ENCODE data around the gene CETN2. TPM values are rescaled to one million over a fixed set of nuclear protein-coding genes. Genes with fewer than 3 reads are reported as not detected.
A peak's percentile ranks its signal among the peaks of the same experiment; 100 is the strongest.

The CETN2 gene
- total and polyA plus RNA-seq, 2 experiments from 2014 or later: 51.7 to 74.5 TPM

DNA sequence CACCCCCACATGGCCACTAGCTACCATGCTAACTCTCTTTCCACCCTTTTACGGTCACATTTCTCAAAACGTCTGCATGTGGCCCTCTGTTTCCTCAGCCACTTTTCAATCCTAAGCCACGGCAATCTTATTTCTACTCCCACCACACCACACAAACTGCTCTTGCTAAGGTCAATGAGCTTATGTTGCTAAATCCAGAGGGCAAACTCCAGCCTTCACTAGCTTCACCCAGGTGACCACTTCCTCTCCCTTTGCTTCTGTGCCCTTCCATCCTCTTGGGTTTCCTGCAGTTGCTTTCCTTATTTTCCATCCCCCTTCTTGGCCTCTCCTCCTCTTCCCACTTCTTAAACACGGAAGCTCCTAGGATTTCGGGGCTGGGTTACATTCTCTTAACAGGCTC, 16.5 kb downstream of the CETN2 start:
- 70 to 79% methylated on average over 5 of the region's 5 CpGs for WGBS, 2 experiments (ENCODE audit: low coverage in 1 of 2, low lambda C conversion rate in 2 of 2, missing lambda C conversion rate in 2 of 2)
- in situ Hi-C loops (cut with MboI): loop anchor here (25.0 kb wide), 1 partner anchor 1052 kb away; no protein-coding TSS in a partner anchor
- no peak overlapping the region for H3K4me2 ChIP-seq (ENCODE audit: unreplicated experiment)

DNA sequence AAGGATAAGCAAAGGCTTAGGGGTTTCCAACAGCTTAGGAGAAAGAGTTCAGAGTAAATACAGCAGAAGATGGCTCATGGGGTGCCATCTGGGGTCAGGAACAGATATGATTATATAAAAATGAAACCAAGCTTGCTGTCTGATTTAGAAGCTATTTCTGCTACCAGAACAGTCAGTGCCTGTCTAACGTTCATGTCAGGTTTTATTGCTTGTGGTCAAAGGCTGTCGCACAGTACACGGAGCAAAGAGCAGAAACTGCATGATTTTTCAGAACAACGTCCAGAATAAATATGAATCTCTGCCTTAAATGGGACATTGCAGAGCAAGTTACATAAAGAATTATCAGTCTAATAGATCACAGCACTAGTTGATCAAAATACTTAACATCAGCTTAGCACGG, 17.4 kb downstream of the CETN2 start:
- WGBS, 2 experiments (ENCODE audit: low coverage in 1 of 2, low lambda C conversion rate in 2 of 2, missing lambda C conversion rate in 2 of 2): 14 to 20% methylated on average over 5 of the region's 5 CpGs
- H3K4me1 ChIP-seq (ENCODE audit: insufficient read depth): no peaks in the 10 kb centered on the region
- in situ Hi-C loops (cut with MboI): loop anchor here (25.0 kb wide), 1 partner anchor 1051 kb away; no protein-coding TSS in a partner anchor
- DNase-seq: no peak
- no peaks in the 10 kb centered on the region for H3K79me2 ChIP-seq (ENCODE audit: insufficient read depth)
- H3K9me3 ChIP-seq (ENCODE audit: low read depth): no peaks in the 10 kb centered on the region
- no peak overlapping the region for H3K9ac ChIP-seq
- H4K20me1 ChIP-seq (ENCODE audit: insufficient read depth): no peaks in the 10 kb centered on the region
- no peak overlapping the region for H2AFZ ChIP-seq
- no peak overlapping the region for H3K27ac ChIP-seq
- 0 out of 2 replicates have a peak, but pooled peaks cover 5% of the 10 kb centered on the region for H3F3A ChIP-seq (ENCODE audit: insufficient read depth)
- no peak overlapping the region for H3K4me2 ChIP-seq (ENCODE audit: unreplicated experiment)
- H3K27me3 ChIP-seq (replicated peaks; ENCODE audit: insufficient read depth): no peaks in the 10 kb centered on the region
- H3K9me2 ChIP-seq (ENCODE audit: insufficient read depth): no peaks in the 10 kb centered on the region
- TF ChIP-seq EZH2phosphoT487 (IDR thresholded peaks at IDR 0.05; ENCODE audit: insufficient read depth, low read depth) (no peak), EZH2 (IDR thresholded peaks at IDR 0.05; ENCODE audit: insufficient read depth, poor library complexity, severe bottlenecking) (no peak)
- no peak overlapping the region for H3K4me3 ChIP-seq
- no peaks in the 10 kb centered on the region for H3K36me3 ChIP-seq (ENCODE audit: low read depth)

More for the DNA sequence above, 16.5 kb downstream of the CETN2 start:
- Histone ChIP-seq H2AFZ (no peak overlapping the region), H3K9me2 (ENCODE audit: insufficient read depth) (no peaks in the 10 kb centered on the region), H3K4me1 (ENCODE audit: insufficient read depth) (peaks cover 4% of the 10 kb centered on the region; the same call in 1 of the 2 replicates), H3K9ac (no peak overlapping the region), H3K36me3 (ENCODE audit: low read depth) (no peaks in the 10 kb centered on the region), H3K4me3 (no peak overlapping the region), H3F3A (ENCODE audit: insufficient read depth) (0 out of 2 replicates have a peak, but pooled peaks cover 5% of the 10 kb centered on the region), H4K20me1 (ENCODE audit: insufficient read depth) (no peaks in the 10 kb centered on the region), H3K27ac (no peak overlapping the region), H3K27me3 (replicated peaks; ENCODE audit: insufficient read depth) (no peaks in the 10 kb centered on the region), H3K79me2 (ENCODE audit: insufficient read depth) (no peaks in the 10 kb centered on the region), H3K9me3 (ENCODE audit: low read depth) (no peaks in the 10 kb centered on the region)
- TF ChIP-seq EZH2phosphoT487 (IDR thresholded peaks at IDR 0.05; ENCODE audit: insufficient read depth, low read depth) (no peak), EZH2 (IDR thresholded peaks at IDR 0.05; ENCODE audit: insufficient read depth, poor library complexity, severe bottlenecking) (no peak)
- DNase-seq: no peak

GRCh38 chrX:152810403-152810802, 20.2 kb downstream of the CETN2 start:
- no peaks in the 10 kb centered on the region for H4K20me1 ChIP-seq (ENCODE audit: insufficient read depth)
- no peaks in the 10 kb centered on the region for H3F3A ChIP-seq (ENCODE audit: insufficient read depth)
- no peak overlapping the region for H3K27ac ChIP-seq
- no peaks in the 10 kb centered on the region for H3K4me1 ChIP-seq (ENCODE audit: insufficient read depth)
- no peaks in the 10 kb centered on the region for H3K9me3 ChIP-seq (ENCODE audit: low read depth)
- no peaks in the 10 kb centered on the region for H3K9me2 ChIP-seq (ENCODE audit: insufficient read depth)
- H3K36me3 ChIP-seq (ENCODE audit: low read depth): no peaks in the 10 kb centered on the region
- no peaks in the 10 kb centered on the region for H3K79me2 ChIP-seq (ENCODE audit: insufficient read depth)
- H2AFZ ChIP-seq: no peak overlapping the region
- no peaks in the 10 kb centered on the region for H3K27me3 ChIP-seq (replicated peaks; ENCODE audit: insufficient read depth)
- no peak overlapping the region for H3K4me3 ChIP-seq
- in situ Hi-C loops (cut with MboI): loop anchor here (25.0 kb wide), 1 partner anchor 1048 kb away; no protein-coding TSS in a partner anchor
- H3K9ac ChIP-seq: no peak overlapping the region
- DNase-seq: peak; percentile 4
- H3K4me2 ChIP-seq (ENCODE audit: unreplicated experiment): no peak overlapping the region
- TF ChIP-seq EZH2 (IDR thresholded peaks at IDR 0.05; ENCODE audit: insufficient read depth, poor library complexity, severe bottlenecking) (no peak), EZH2phosphoT487 (IDR thresholded peaks at IDR 0.05; ENCODE audit: insufficient read depth, low read depth) (no peak)
- 26 to 30% methylated on average over 4 of the region's 4 CpGs for WGBS, 2 experiments (ENCODE audit: low coverage in 1 of 2, low lambda C conversion rate in 2 of 2, missing lambda C conversion rate in 2 of 2)

GRCh38 chrX:152806035-152806434, 24.5 kb downstream of the CETN2 start:
- TF ChIP-seq EZH2phosphoT487 (IDR thresholded peaks at IDR 0.05; ENCODE audit: insufficient read depth, low read depth): no peak
- no peak for TF ChIP-seq EZH2 (IDR thresholded peaks at IDR 0.05; ENCODE audit: insufficient read depth, poor library complexity, severe bottlenecking)
- Histone ChIP-seq H3K27ac (no peak overlapping the region), H3F3A (ENCODE audit: insufficient read depth) (no peaks in the 10 kb centered on the region), H3K4me3 (no peak overlapping the region), H3K79me2 (ENCODE audit: insufficient read depth) (no peaks in the 10 kb centered on the region), H3K9ac (no peak overlapping the region), H3K9me3 (ENCODE audit: low read depth) (no peaks in the 10 kb centered on the region), H4K20me1 (ENCODE audit: insufficient read depth) (no peaks in the 10 kb centered on the region), H2AFZ (no peak overlapping the region), H3K36me3 (ENCODE audit: low read depth) (no peaks in the 10 kb centered on the region), H3K4me2 (ENCODE audit: unreplicated experiment) (no peak overlapping the region), H3K4me1 (ENCODE audit: insufficient read depth) (no peaks in the 10 kb centered on the region), H3K9me2 (ENCODE audit: insufficient read depth) (no peaks in the 10 kb centered on the region), H3K27me3 (replicated peaks; ENCODE audit: insufficient read depth) (no peaks in the 10 kb centered on the region)
- in situ Hi-C loops (cut with MboI): loop anchor here (25.0 kb wide), 1 partner anchor 1044 kb away; no protein-coding TSS in a partner anchor
- DNase-seq: peak; percentile 7
- WGBS, 2 experiments (ENCODE audit: low coverage in 1 of 2, low lambda C conversion rate in 2 of 2, missing lambda C conversion rate in 2 of 2): 2 to 6% methylated on average over 4 of the region's 4 CpGs

Data from GM23248 (cell line).